SK-N-SH treated with all-trans-retinoic acid at 6 μM for 48 hours (cell line): Measurements from ENCODE around the gene DGKE.

Experiments used
- CREB5 ChIP-seq: fragments of 250-450 bp; sonication (Bioruptor Pico); IDR thresholded peaks from 2 replicates; pipeline ENCODE4 v1.5.1; 2020; ENCODE audit warnings: low read depth, mild to moderate bottlenecking, moderate library complexity
- OSR1 ChIP-seq: fragments of 250-450 bp; sonication (Bioruptor Pico); IDR thresholded peaks from 2 replicates; pipeline ENCODE4 v1.8.0; 2022; ENCODE audit warnings: moderate library complexity, mild to moderate bottlenecking, inconsistent platforms
- PATZ1 ChIP-seq: fragments of 250-450 bp; sonication (Bioruptor Pico); IDR thresholded peaks from 2 replicates; pipeline ENCODE4 v1.8.0; 2020; ENCODE audit warnings: mild to moderate bottlenecking, moderate library complexity, borderline replicate concordance
- SNAI2 ChIP-seq: fragments of 250-450 bp; sonication (Bioruptor Pico); IDR thresholded peaks from 2 replicates; pipeline ENCODE4 v1.5.0; 2020; ENCODE audit warnings: mild to moderate bottlenecking, moderate library complexity
- TSHZ2 ChIP-seq: fragments of 250-450 bp; sonication (Bioruptor Pico); IDR thresholded peaks from 2 replicates; pipeline ENCODE4 v1.5.0; 2020; ENCODE audit warnings: mild to moderate bottlenecking, moderate library complexity
- ZC3H10 ChIP-seq: fragments of 250-450 bp; sonication (Bioruptor Pico); IDR thresholded peaks from 2 replicates; pipeline ENCODE4 v1.5.1; 2021; ENCODE audit warnings: mild to moderate bottlenecking, moderate library complexity
- ZFP3 ChIP-seq: fragments of 250-450 bp; sonication (Bioruptor Pico); IDR thresholded peaks from 2 replicates; pipeline ENCODE4 v1.5.0; 2020; ENCODE audit warnings: mild to moderate bottlenecking, moderate library complexity

GRCh38 chr17:56850591-56850990 lies 16.6 kb downstream of the DGKE start:
- TF ChIP-seq CREB5 (CRISPR knock-in tag) (no peak), ZFP3 (CRISPR knock-in tag) (no peak), TSHZ2 (no peak), SNAI2 (no peak), PATZ1 (CRISPR knock-in tag) (no peak), ZC3H10 (no peak), OSR1 (CRISPR knock-in tag) (no peak)
